Cortex of kidney (tissue), 1 donor: ENCODE measurements around the gene OPCML.

Experiments
- DNase-seq: peaks from one replicate; lab custom pipeline; 2025; lab: John Stamatoyannopoulos, UW

OPCML gene

DNA sequence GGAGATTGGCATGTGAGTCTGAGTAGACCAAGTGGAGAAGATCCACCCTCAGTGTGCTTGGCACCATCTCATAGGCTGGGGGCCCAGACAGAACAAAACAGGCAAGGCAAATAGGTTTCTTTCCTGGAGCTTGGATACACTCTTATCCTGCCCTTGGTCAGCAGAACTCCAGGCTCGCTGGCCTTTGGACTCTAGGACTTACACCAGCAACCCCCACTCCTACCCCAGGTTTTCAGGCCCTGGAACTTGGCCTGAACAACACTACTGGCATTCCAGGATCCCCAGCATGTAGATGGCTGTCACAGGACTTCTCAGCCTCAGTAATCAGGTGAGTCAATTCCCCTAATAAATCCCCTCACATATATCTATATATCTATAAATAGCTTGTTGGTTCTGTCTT is 637.7 kb downstream of the OPCML start:
- no peak for DNase-seq

DNA sequence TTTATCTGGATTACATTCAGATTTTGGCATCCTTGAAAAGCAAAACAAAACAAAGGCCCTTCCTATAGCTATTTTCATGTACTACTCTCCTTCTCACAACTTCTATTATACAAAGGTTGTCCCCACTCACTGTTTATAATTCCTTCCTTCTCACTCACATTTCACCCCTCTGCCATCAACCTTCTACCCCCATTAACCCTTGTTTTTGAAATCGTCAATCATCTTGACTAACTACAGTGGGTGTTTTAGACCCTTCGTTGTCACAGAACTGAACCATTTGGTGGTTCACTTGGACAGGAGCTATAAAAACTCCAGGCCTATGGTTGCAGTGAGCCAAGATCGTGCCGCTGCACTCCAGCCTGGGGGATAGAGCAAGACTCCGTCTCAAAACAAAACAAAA is 639.4 kb downstream of the OPCML start:
- DNase-seq: no peak

DNA sequence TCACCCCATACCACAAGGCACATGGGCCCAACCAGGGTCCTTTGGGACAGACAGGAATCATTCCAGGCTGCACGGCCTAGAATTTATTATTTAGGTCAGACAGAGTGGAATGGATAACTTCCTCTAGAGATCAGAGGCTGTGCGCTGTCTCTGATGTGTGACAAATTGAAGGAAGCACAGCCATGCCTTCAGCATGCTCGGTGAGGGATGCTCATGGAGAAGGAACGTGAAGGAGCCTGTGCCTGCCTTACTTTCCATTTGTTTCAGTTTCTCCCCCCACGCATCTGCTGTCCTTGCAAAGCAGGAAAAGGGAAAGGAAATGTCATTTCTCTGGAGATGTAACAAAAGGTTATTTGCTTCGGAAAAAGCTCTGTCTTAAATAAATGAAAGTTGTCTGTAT is 644.1 kb downstream of the OPCML start:
- no peak for DNase-seq

DNA sequence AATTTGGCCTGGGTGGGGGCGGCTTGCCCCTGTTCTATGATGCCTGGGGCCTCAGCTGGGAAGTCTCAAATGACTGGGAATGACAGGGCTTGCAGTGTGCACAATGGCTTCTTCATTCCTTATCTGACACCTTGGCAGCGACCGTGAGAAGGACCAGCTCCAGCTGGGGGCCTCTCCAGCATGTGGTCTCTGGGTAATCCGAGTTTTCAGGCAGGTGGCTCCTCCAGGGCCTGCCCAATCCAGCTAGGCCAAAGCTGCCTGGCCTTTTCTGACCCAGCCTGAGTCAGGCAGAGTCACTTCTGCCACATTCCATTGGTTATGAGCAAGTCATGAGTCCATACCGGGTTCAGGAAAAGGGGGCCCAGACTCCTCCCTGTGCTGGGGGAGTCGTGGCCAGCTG is 646.0 kb downstream of the OPCML start:
- no peak for DNase-seq

DNA sequence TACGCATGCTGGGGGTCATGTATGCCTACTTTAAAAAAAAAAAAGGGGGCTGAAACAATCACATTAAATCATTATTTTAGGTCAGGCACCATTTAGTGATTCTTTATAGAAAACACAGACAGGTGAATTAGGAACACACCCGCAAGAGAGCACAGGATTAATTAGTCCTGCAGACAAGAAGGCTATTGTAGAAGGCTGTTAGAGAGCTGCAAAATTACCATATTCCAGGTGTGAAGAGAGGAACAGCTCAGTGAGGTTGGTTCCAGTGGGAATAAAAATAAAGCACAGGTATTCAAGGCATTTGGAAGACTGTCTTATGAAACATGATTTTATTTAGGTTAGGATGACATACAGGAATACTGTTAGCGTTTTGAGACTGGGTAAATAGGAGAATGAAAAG is 649.1 kb downstream of the OPCML start:
- DNase-seq: no peak

DNA sequence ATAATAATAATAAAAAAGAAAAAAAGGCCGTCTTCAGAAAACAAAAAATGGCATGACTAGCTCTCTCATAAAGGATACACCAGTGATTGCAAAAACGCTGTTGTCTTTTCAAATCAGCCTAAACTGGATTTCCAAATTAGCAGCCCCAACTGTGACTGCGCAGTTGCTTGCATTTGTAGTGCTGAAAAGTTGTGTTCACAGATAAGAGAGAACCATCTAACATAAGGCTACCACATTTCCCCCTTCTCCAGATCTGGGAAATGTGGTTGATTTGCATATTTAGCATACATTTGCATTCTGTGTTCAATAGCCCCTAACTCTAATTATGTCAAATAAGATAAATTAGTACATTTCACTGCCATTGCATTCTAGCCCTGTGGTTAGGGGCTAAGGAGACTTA is 650.7 kb downstream of the OPCML start:
- DNase-seq: no peak

DNA sequence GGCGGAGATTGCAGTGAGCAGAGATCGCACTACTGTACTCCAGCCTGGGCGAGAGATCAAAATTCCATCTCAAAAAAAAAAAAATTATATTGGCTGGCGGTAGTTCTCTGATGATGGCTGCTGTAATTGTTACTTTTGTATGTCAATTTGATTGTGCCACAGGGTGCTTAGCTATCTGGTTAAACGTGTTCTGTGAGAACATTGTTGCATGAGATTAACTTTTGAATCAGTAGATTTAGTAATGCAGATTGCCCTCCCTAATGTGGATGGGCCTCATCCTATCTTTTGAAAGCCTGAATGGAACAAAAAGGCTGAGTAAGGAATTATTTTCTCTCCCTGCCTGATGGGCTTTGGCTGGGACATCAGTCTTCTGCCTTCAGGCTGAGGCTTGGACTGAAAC is 654.2 kb downstream of the OPCML start:
- DNase-seq: no peak

DNA sequence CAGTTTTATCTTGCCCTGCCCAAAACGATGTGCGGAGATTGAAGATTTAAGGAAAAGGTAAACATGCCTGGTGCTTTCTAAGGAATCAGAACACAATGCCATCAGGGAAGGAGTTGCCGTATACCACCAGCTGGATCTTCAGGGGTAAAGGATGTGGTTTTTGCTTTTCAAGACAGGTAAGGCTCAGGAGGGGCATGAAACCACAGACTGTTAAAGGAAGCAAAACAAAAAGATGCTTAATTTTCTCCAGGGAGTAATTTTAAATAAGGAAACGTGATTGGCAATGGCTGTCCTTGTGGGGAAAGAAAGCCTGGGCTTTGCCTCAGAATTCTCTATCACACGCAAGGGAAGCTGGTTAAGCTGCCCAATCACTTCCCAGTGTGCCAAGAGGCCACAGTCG is 655.6 kb downstream of the OPCML start:
- DNase-seq: no peak

DNA sequence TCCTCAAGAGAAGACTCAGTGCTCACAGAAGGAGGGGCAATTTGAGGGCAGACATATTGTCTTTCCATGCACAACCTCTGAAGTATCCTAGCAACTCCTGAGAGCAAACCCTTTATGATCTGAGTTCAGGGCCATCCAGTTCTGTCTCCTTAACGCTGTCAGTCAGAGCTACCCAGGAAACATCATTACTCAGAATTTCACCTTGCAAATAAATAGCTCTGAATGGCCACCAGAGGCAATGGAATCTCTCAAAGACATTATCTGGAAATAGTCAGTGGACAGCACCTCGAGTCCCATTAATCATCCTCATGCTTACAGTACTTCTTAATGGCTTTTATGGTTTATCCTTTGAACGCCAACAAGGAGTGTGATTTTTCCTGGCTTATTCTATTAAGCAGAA is 656.1 kb downstream of the OPCML start:
- no peak for DNase-seq

DNA sequence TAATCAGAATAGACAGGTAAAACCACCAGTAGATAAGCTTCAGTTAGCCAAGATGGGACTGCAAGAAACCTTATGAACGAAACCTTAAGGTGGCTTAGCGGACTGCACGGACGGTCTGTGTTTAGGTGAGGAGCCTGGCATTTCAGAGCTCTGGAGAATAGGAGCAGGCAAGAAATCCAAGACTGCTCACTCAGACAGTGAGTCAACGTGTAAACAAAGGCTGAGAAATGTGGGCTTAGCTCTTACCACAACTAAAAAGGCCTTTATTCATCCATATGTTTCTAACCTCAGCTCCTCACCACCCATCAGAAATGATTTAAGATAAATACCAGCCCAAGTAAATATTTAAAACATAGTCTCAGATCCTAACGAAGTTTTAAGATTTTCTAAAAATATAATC is 657.7 kb downstream of the OPCML start:
- no peak for DNase-seq

DNA sequence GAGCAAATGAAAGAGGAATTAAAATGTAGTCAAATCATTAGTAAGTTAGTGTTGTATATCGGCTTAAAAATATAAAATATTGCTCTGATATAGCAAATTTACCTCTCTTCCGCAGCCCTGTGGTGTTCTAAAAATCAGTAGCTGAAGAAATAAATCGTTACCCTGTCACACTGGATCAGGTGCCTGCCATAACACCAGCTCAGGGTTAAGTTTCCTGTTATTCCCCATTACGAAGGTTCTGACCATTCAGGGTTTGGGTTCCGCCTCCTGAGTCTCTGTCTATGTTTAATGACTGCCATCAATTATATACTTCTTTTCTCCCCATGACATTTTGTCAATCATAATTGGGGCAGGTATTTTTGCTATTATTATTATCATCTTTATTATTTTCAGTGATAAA is 658.5 kb downstream of the OPCML start:
- DNase-seq: no peak

DNA sequence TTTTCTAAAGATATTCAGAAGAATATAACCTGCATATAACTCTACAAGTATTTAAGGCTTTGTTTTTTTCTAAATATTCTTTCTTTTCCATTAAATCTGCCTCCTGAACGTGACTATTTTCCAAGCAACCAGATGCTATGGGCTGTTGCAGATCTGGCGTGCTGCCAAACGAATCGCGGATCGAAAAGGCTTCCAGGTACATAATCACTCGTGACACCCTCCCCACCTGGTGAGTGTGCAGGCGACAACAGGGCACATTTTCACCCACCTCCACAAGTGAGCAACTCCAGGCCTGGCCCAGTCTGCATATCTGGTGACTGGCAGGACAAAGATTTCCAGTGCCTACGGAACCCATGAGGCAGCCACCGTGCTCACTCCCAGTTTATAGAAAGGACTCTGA is 660.1 kb downstream of the OPCML start:
- no peak for DNase-seq

DNA sequence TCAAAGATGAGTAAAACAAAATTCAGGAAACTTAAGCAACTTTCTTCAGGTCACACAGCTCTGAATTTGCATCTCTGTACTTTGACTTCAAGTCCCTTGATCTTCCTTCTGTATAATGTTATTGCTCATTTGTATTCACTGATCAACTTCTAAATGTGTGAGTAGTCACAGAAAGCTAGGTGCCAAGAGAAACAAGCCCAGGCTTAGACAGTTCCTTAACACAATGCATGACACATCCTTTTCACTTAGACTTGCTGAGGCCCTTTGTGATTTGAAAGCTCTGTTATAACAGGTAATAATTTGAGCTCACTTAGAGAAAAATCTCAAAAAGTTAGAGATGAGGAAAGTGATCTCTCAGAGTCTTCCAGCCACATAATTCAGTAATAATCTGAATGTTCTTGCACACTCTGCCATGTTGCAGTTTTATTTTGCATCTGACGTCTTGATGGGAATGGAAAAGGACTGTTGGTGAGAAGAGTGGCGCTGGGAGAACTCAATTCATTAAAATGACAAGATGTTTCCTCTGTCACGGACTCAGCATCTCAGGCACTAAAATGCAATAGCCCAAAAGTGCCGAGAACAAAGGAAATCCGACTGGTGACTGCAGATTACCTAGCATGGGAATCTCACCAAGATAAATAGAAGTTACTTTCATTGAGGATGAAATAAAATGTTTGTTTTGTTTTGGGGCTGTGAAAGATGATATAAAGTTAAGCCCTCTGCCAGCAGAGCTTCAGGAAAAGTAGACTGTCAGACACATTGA is 665.3 kb downstream of the OPCML start:
- DNase-seq: no peak

DNA sequence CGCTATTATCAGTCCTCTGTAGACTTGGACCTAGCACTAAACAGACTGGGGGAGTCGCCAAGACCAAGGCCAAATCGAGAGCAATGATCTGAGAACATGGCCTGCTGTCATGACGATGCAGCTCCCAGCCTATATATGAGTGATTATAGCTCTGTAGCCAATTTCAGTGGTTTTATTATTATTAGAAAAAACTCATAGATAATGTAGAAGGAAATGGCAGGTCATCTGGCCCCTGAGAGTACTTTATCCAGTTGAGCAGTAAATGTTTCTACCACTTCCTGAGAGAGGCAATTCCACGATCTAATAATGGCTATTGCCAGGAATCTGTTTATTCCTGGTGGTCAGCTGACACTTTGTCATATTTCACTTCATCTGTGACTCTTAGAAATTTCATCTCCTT is 666.7 kb downstream of the OPCML start:
- no peak for DNase-seq

DNA sequence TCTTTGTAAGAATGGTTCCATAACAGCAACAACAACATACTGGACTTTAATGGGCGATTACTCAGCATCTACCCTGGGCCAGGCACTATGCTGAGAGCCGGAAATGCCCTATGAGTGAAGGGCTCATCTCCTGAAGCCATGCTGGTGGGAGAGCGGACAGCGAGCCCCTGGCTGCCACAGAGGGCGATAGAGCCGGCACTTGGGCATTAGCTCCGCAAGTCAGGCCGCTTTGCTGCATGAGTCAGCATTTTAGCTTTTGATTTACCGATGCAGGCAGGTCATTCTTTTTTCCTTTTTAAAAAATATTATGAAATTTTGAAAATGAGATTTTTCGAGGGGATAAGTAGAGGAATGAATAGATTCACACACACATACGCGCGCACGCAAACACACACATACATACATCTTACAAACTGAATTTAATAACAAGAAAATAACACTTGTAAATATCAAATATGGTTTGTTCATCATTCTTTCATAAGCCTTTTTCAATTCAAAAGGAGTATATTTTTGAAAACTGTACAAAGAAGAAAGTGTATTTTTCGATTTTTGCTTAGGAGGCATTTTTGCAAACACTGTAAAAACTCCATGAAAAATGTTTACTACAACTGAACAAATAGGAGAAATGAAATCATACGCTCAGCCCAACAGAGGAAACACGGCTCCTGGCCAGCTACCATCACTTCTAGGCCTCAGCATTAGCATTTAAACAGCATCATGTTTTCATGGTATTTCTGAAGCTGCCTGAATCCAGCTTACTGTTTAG is 667.3 kb downstream of the OPCML start:
- no peak for DNase-seq

DNA sequence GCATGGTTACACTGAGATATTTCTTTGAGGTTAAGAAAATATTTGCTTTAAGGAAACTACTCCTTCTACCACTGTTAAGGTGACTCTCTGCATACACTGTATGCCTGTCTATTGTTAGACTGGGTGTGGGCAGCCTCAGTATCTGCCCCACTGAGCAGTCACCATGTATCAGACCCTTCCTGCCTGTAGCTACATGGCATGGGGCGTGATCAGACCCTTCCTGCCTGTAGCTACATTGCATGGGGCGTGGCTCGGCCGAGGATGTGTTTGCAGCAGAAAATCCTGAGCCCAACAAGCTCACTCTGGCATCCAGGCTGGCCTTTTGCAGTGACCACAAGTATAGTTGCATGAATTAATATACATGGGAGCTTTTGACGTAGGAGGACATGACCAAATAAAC is 669.4 kb downstream of the OPCML start:
- DNase-seq: no peak

DNA sequence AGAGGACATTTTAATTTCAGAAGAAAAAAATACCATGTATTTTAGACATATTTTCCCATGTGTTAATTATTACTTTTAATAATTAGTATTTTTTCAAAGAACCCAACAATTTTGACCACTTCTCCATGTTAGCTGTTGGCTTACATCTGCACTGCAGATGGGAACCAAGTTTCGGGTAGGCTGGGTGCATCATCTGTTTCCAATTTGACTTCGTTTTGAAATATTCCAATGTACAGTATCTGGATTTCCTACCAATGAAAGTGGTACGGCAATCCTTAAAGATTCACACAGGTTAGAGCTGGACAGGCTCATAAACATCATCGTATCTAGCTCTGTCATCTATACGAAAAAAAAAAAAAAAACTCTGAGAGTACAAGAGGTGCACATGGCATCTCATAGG is 670.2 kb downstream of the OPCML start:
- DNase-seq: no peak

DNA sequence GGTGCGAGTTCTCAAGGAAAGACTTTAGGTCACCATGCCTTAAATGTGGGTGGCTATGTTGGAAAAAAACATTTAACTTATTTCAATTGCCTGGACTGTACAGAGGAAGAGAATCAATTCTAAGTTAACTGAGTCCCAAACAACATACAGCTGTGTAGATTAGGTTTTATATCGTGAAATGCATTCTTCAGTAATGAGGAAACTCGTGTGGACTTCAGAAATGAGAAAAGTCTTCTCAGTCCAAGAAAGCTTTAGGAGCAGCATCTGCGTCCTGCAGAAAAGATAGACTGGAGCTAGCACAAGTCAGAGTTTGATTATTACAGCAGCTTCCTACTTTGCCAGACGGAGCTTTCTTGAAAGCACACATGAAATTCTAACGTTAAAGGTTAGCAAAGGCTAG is 673.0 kb downstream of the OPCML start:
- no peak for DNase-seq

DNA sequence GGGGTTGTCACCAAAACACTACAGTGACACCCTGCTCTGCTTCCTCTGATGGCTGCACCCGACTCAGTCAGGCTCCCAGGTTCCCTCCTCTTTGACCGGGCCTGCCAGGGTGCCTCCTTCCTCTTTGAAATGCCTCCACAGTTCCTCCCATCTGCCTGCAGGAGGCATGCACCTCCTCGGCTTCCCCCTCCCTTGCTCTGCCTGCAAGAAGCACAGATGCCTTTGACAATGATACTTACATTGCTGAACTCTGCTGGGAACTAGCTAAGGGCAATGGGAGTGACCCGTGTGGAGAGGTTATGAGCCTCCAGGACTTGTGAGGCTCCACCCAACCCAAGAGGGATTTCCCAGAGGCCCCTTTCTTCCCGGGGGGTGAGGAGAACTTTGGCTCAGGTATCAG is 674.1 kb downstream of the OPCML start:
- DNase-seq: no peak

DNA sequence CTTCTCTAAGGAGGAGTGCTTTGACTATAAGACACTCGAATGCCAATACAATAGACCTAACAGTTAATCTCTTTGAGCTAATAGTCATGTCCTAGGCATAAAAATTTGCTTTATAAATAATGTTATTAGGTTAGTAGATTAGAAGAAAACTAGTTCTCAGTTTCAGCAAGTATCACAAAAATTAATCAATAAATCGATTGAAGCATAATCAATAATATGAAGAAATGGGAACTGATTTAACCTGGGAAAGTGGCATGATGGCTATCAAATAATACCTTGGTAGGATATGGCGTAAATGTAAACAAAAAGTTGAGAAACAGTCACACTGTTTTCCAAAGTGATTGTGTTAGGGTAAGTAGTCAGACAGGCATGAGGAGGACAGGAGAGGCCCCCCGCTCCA is 676.3 kb downstream of the OPCML start:
- DNase-seq: no peak

DNA sequence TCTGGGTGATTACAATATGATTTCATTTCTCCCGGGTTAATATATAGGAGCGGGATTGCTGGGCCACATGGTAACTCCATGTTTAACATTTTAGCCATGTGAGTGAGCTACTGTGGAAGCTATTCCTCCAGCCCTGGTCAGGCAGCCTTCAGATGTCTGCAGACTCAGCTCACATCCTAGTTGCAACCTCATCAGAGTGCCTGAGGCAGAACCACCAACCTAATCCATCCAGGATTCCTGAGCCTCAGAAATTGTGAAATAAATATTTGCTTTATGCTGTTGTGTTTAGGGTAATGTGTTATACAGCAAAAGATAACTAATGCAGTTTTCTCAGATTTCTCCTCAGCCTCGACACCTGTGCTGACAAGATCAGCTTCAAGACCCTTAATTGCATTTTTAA is 676.8 kb downstream of the OPCML start:
- no peak for DNase-seq

DNA sequence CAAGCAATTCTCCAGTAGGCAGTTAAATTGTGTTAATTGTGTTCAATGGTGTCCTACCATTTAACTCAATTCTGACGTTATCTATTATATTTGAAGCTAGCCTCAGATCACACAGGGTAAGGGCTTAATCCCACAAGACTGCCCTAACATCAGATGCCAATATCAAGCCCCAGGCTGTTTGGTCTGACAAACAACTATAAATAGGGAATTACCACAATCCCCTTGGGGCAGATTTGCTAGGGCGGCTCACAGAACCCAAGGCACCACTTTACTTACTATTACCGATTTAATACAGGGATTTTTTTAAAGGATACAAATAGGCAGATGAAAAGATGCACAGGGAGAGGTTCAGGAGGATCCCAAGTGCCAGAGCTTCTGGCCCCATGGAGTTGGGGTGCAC is 678.4 kb downstream of the OPCML start:
- no peak for DNase-seq

DNA sequence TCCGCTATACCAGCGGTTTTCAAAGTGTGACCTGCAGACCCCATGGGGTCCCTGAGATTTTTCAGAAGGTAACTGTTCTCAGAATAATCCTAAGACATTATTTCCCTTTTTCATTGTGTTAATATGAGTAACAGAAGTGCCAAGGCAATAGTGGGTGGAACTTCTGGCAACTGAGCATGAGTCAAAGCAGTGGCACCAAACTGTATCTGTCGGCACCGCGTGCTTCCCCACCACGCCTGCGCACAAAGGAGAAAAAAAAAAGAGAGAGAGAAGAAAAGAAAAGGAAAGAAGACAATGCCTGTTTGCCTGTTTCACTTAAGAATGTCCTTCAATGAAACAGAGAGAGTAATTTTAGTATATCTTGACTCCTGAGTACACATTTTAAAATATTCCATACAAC is 679.9 kb downstream of the OPCML start:
- DNase-seq: no peak

DNA sequence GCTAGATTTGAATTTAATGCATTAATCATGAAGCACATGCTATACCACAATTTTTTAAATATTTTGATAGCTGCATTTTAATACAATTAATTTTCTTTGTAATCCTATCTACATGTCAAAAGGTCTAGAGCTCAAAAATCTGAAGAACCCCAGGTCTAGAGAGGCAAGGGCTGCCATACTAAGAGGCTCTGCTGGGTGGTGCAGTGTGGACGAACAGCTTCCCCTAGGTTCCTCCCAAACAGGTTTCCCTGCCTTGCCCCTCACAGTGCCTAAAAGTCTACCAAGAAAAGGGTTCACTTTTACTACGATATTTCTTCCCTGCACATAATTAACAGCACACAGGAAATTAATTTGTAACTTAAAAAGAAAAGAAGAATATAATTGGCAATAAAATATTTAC is 681.1 kb downstream of the OPCML start:
- no peak for DNase-seq
